Osteoblast (primary cell): ENCODE measurements around the gene SMIM23. TPM values are rescaled to one million over a fixed set of nuclear protein-coding genes. Genes with fewer than 3 reads are reported as not detected.

Experiments used
- DNase-seq: peaks from one replicate; pipeline ENCODE4 v3.0.0; 2011; ENCODE audit warnings: low spot score, mixed read lengths; ENCODE audit not compliant: insufficient read length; ENCODE audit errors: missing footprints
- H2AFZ ChIP-seq: 2 replicates; pipeline ENCODE4 v1.6.0; 2011; ENCODE audit warnings: mild to moderate bottlenecking, low read length
- H3K27ac ChIP-seq: 2 replicates; pipeline ENCODE4 v1.5.1; 2011; ENCODE audit warnings: mild to moderate bottlenecking, low read depth, low read length, moderate library complexity
- H3K27me3 ChIP-seq: 2 replicates; pipeline ENCODE4 v1.6.0; 2012; ENCODE audit warnings: mild to moderate bottlenecking, control low read depth, inconsistent platforms, low read length, moderate library complexity; ENCODE audit not compliant: insufficient read depth
- H3K36me3 ChIP-seq: 2 replicates; pipeline ENCODE4 v1.5.1; 2011; ENCODE audit warnings: mild to moderate bottlenecking, low read length, control low read depth, moderate library complexity; ENCODE audit not compliant: insufficient read depth
- H3K4me1 ChIP-seq: 2 replicates; pipeline ENCODE4 v1.5.1; 2011; ENCODE audit warnings: mild to moderate bottlenecking, low read length, control low read depth, moderate library complexity; ENCODE audit not compliant: insufficient read depth
- H3K4me2 ChIP-seq: 2 replicates; pipeline ENCODE4 v1.6.0; 2011; ENCODE audit warnings: mild to moderate bottlenecking, low read length; ENCODE audit not compliant: insufficient read depth
- H3K4me3 ChIP-seq: fragments of 200-600 bp; sonication (generic); 3 replicates; pipeline ENCODE4 v1.5.1; 2012; ENCODE audit warnings: mild to moderate bottlenecking, low read length, inconsistent platforms; ENCODE audit not compliant: insufficient read depth
- H3K79me2 ChIP-seq: 2 replicates; pipeline ENCODE4 v1.6.0; 2012; ENCODE audit warnings: mild to moderate bottlenecking, low read length, control low read depth, inconsistent platforms; ENCODE audit not compliant: insufficient read depth
- H3K9me3 ChIP-seq: 2 replicates; pipeline ENCODE4 v1.5.1; 2011; ENCODE audit warnings: low read depth, low read length, control low read depth
- H4K20me1 ChIP-seq: 2 replicates; pipeline ENCODE4 v1.6.0; 2012; ENCODE audit warnings: mild to moderate bottlenecking, low read length, control low read depth; ENCODE audit not compliant: insufficient read depth
- total RNA-seq: library from RNA; depleted of rRNA; stranded (reverse); fragments of >200 nt; gene quantifications from 2 replicates; pipeline ENCODE4 v1.2.3, GENCODE V29; 2012
- TF ChIP-seq, protein P1 (sequence below): IDR thresholded peaks from 2 replicates; pipeline ENCODE4 v1.5.1; 2011; ENCODE audit warnings: mild to moderate bottlenecking, low read depth, low read length, moderate library complexity; ENCODE audit errors: extremely low read depth

Gene SMIM23
- total RNA-seq, 1 donor, result not detected

DNA sequence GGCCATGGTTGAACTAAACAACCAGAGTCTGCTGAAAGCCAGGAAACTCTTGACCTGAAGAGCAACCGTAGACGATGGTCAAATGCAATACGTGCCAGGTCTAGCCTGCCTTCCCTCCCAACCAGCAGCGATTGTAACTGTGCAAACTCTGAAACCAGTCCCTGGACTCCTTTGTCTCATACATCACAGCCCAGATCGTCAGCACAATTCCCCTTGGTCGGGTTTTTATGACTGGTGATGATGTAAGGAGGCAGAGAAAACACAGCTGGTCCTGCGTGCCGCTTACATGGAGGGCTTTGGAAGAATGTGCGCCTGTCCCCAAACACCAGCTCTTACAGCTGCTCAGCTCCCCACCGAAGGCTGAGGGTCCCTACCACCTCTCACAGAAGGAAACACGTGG, 24.6 kb downstream of the SMIM23 start:
- Histone ChIP-seq H3K27ac (no peak overlapping the region), H3K36me3 (no peaks in the 10 kb centered on the region), H2AFZ (no peak overlapping the region), H3K4me3 (no peak overlapping the region), H3K79me2 (no peaks in the 10 kb centered on the region), H4K20me1 (no peaks in the 10 kb centered on the region), H3K9me3 (no peaks in the 10 kb centered on the region), H3K4me1 (peaks cover 9% of the 10 kb centered on the region), H3K4me2 (no peak overlapping the region), H3K27me3 (peaks cover 29% of the 10 kb centered on the region)
- TF ChIP-seq, protein P1, sequence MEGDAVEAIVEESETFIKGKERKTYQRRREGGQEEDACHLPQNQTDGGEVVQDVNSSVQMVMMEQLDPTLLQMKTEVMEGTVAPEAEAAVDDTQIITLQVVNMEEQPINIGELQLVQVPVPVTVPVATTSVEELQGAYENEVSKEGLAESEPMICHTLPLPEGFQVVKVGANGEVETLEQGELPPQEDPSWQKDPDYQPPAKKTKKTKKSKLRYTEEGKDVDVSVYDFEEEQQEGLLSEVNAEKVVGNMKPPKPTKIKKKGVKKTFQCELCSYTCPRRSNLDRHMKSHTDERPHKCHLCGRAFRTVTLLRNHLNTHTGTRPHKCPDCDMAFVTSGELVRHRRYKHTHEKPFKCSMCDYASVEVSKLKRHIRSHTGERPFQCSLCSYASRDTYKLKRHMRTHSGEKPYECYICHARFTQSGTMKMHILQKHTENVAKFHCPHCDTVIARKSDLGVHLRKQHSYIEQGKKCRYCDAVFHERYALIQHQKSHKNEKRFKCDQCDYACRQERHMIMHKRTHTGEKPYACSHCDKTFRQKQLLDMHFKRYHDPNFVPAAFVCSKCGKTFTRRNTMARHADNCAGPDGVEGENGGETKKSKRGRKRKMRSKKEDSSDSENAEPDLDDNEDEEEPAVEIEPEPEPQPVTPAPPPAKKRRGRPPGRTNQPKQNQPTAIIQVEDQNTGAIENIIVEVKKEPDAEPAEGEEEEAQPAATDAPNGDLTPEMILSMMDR, result no peak
- no peak for DNase-seq

DNA sequence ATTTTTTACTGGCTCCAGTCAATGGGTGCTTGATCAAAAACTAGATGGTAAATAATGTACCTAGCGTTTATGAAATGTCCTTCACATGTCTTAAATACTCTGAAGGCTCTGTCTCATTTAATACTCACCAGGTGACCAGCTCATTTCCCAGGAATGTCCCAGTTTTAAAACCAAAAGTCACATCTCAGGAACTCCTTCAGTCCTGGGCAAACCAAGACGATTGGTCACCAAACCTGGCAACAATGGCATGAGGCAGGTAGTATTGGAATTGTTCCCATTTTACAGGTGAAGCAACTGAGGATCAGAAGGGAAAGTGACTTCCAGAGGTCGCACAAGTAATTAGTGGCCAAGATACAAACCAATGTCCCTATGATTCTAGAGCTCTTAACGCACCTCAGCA, 27.7 kb downstream of the SMIM23 start:
- no peak for DNase-seq

DNA sequence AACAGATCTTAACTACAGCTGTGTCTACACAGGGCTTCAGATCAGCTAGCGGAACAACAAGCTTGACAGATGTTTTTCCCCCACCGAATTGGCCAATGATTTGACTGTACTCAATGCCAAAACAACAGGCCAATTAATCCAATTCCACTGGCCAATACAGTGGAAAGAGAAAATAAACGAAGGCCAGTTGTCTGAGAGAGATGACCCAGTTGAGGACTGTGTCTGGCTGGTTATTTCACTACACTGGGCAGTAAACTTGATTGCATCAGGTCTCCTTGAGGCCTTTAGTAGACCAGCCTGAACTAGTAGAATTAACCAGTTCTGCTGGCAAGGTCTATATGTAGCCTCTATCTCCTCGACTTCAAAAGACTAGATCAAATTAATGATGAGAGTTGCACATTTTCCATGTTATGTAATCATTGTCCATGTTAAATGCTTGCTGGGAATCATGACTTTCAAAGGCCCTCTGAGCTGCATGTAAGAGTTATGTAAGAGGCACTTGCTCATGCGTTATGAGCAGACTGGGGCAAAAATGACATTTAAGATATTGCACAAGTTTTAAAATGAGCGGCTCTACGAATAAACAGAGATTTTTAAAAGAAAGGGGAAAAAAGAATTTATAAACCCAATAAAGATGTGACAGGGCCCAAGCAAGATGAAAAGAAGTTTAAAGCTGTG, 28.3 kb downstream of the SMIM23 start:
- no peak for DNase-seq
- Histone ChIP-seq H3K4me3 (no peak overlapping the region), H3K27ac (no peak overlapping the region), H4K20me1 (no peaks in the 10 kb centered on the region), H2AFZ (no peak overlapping the region), H3K79me2 (no peaks in the 10 kb centered on the region), H3K4me1 (no peaks in the 10 kb centered on the region), H3K36me3 (no peaks in the 10 kb centered on the region), H3K9me3 (no peaks in the 10 kb centered on the region), H3K4me2 (no peak overlapping the region), H3K27me3 (peaks cover 45% of the 10 kb centered on the region)
- TF ChIP-seq, protein P1, result no peak

More for the DNA sequence above, 27.7 kb downstream of the SMIM23 start:
- H3K4me1 ChIP-seq, result no peaks in the 10 kb centered on the region
- H3K27ac ChIP-seq, result no peak overlapping the region
- H3K9me3 ChIP-seq, result no peaks in the 10 kb centered on the region
- H3K79me2 ChIP-seq, result no peaks in the 10 kb centered on the region
- no peak overlapping the region for H2AFZ ChIP-seq
- H3K4me2 ChIP-seq, result no peak overlapping the region
- H3K4me3 ChIP-seq, result no peak overlapping the region
- peaks cover 38% of the 10 kb centered on the region for H3K27me3 ChIP-seq
- no peaks in the 10 kb centered on the region for H4K20me1 ChIP-seq
- H3K36me3 ChIP-seq, result no peaks in the 10 kb centered on the region
- TF ChIP-seq, protein P1, result no peak

DNA sequence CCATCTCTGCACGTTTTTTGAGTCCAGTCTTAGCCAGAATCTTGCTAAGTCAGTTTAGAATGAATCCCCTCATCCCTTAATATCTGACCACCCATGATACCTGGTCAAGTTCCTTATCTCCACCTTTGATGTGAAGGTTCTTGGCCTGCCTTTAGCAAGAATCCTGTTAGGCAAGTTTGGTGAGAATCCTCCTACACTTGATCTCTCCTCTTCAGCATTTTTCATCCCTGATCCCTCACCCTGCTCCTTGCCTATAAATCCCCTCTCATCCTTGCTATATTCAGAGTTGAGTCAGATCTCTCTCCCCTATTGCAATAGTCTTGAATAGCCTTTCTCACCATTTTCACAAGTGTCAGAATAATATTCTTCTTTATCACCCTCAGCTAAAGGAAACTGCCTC, 31.0 kb downstream of the SMIM23 start:
- Histone ChIP-seq H3K9me3 (no peaks in the 10 kb centered on the region), H3K27ac (no peak overlapping the region)
- TF ChIP-seq, protein P1, result no peak

More for the DNA sequence above, 31.0 kb downstream of the SMIM23 start:
- Histone ChIP-seq H3K4me1 (no peaks in the 10 kb centered on the region), H2AFZ (no peak overlapping the region), H3K27me3 (peaks cover 51% of the 10 kb centered on the region), H3K4me2 (no peak overlapping the region), H3K79me2 (no peaks in the 10 kb centered on the region), H4K20me1 (no peaks in the 10 kb centered on the region), H3K36me3 (no peaks in the 10 kb centered on the region), H3K4me3 (no peak overlapping the region)
- peak; percentile 9 for DNase-seq
